Measurements from ENCODE around the gene HYI. TPM values are rescaled to one million over a fixed set of nuclear protein-coding genes. Genes with fewer than 3 reads are reported as not detected.
"Not testable (repeated sequence)": the region's sequence is repeated elsewhere in the genome, so short reads cannot be mapped to it uniquely, and the experiment has no call there.

The HYI gene
- total RNA-seq, 1 experiment from 2014 or later = 89.8 TPM

DNA sequence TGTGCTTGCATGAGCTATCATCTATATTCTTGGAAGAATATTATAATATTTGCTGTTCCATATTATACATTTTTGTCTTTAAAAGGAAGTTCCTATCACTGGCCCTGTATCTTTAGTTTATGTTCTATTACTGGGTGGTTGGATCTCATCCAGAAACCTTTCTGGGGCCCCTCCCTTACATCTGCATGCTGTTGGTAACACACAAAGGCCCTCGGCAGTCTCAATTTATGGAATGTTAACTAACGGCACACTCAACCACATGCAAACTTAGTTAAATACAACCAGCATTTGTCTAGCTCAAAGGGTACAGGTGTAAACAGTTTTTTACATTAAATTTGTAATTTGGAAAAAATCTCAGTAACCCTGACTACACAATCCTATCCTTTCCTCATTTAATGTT lies 9.7 kb upstream of the HYI start:
- Histone ChIP-seq H3K27ac (ENCODE audit: low read length) (no peak overlapping the region), H3K79me2 (ENCODE audit: low read length) (no peaks in the 10 kb centered on the region), H3K4me3 (ENCODE audit: low read length) (no peak overlapping the region), H3K9ac (ENCODE audit: low read length) (no peak overlapping the region), H3K36me3 (ENCODE audit: low read depth, low read length) (no peaks in the 10 kb centered on the region), H3F3A (ENCODE audit: low read length, unreplicated experiment) (no peaks in the 10 kb centered on the region), H3K9me3 (ENCODE audit: low read length) (no peaks in the 10 kb centered on the region), H3K9me2 (replicated peaks; ENCODE audit: low read length) (no peaks in the 10 kb centered on the region), H4K20me1 (ENCODE audit: low read length) (no peaks in the 10 kb centered on the region), H3K4me1 (ENCODE audit: insufficient read depth, low read length) (no peaks in the 10 kb centered on the region), H2AFZ (ENCODE audit: low read length) (no peak overlapping the region), H3K4me2 (ENCODE audit: low read length) (no peak overlapping the region), H3K27me3 (ENCODE audit: low read length) (no peaks in the 10 kb centered on the region)
- ATAC-seq = no peak
- POLR2A ChIA-PET (ENCODE audit: unreplicated experiment) = no interaction called here
- CTCF ChIA-PET = no interaction called here
- TF ChIP-seq EZH2phosphoT487 (IDR thresholded peaks at IDR 0.05; ENCODE audit: borderline replicate concordance, low read length) = no peak
- no peak for TF ChIP-seq EZH2 (IDR thresholded peaks at IDR 0.05; ENCODE audit: low read length, unreplicated experiment)
- TF ChIP-seq, protein P1, sequence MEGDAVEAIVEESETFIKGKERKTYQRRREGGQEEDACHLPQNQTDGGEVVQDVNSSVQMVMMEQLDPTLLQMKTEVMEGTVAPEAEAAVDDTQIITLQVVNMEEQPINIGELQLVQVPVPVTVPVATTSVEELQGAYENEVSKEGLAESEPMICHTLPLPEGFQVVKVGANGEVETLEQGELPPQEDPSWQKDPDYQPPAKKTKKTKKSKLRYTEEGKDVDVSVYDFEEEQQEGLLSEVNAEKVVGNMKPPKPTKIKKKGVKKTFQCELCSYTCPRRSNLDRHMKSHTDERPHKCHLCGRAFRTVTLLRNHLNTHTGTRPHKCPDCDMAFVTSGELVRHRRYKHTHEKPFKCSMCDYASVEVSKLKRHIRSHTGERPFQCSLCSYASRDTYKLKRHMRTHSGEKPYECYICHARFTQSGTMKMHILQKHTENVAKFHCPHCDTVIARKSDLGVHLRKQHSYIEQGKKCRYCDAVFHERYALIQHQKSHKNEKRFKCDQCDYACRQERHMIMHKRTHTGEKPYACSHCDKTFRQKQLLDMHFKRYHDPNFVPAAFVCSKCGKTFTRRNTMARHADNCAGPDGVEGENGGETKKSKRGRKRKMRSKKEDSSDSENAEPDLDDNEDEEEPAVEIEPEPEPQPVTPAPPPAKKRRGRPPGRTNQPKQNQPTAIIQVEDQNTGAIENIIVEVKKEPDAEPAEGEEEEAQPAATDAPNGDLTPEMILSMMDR (conservative IDR thresholded peaks at IDR 0.05; ENCODE audit: low read depth, low read length) = no peak
- intact Hi-C loops (cut with micrococcal nuclease) = no loop called here
- no peak for DNase-seq
- BruUV-seq (replicated peaks) = no TSS peak

DNA sequence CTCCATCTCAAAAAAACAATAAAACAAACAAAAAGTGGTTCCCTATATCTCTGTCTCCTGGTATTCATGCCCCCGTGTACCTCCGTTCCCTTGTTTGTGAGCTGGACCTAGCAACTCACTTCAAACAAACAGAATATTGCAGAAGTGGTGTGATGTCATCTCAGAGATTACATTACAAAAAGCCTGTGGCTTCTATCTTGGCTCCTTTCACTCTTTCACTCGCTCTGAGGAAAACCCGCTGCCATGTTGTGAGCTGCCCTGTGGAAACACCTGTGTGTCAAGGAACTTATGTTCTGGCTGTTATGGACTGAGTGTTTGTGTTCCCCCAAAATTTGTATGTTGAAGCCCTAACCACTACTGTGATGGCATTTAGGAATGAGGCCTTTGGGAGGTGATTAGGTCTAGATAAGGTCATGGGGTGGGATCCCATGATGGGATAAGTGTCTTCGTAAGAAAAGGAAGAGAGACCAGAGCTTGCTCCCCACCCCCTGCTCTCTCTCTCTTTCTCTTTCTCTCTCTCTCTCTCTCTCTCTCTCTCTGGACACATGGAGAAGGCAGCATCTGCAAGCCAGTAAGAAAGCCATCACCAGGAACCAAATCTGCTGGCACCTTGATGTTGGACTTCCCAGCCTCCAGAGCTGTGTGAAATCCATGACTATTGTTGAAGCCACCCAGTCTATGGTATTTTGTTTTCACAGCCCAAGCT lies 7.4 kb upstream of the HYI start:
- no peaks in the 10 kb centered on the region for H3K27me3 ChIP-seq (ENCODE audit: low read length)
- no TSS peak for BruUV-seq (replicated peaks)
- no peaks in the 10 kb centered on the region for H3K9me2 ChIP-seq (replicated peaks; ENCODE audit: low read length)
- H3K9me3 ChIP-seq (ENCODE audit: low read length) = no peaks in the 10 kb centered on the region
- CTCF ChIA-PET = no interaction called here
- no peak overlapping the region for H2AFZ ChIP-seq (ENCODE audit: low read length)
- POLR2A ChIA-PET (ENCODE audit: unreplicated experiment) = no interaction called here
- no peak for TF ChIP-seq EZH2phosphoT487 (IDR thresholded peaks at IDR 0.05; ENCODE audit: borderline replicate concordance, low read length)
- ATAC-seq (no peak), DNase-seq (no peak)
- H3K36me3 ChIP-seq (ENCODE audit: low read depth, low read length) = no peaks in the 10 kb centered on the region
- H3K4me2 ChIP-seq (ENCODE audit: low read length) = no peak overlapping the region
- no peak overlapping the region for H3K9ac ChIP-seq (ENCODE audit: low read length)
- no peak overlapping the region for H3K27ac ChIP-seq (ENCODE audit: low read length)
- no peaks in the 10 kb centered on the region for H3K79me2 ChIP-seq (ENCODE audit: low read length)
- H3F3A ChIP-seq (ENCODE audit: low read length, unreplicated experiment) = no peaks in the 10 kb centered on the region
- H4K20me1 ChIP-seq (ENCODE audit: low read length) = no peaks in the 10 kb centered on the region
- no peak overlapping the region for H3K4me3 ChIP-seq (ENCODE audit: low read length)
- H3K4me1 ChIP-seq (ENCODE audit: insufficient read depth, low read length) = no peaks in the 10 kb centered on the region
- intact Hi-C loops (cut with micrococcal nuclease) = no loop called here

DNA sequence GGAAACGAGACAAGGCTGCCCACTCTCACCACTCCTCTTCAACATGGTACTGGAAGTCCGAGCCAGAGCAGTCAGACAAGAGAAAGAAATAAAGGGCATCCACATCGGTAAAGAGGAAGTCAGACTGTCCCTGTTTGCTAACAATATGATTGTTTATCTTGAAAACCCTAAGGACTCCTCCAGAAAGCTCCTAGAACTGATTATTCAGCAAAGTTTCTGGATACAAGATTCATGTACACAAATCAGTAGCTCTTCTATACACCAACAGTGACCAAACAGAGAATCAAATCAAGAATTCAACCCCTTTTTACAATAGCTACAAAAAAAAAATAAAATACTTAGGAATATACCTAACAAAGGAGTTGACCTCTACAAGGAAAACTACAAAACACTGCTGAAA lies 4.6 kb upstream of the HYI start:
- H3K9ac ChIP-seq (ENCODE audit: low read length); H4K20me1 ChIP-seq (ENCODE audit: low read length); H3K27me3 ChIP-seq (ENCODE audit: low read length); H3F3A ChIP-seq (ENCODE audit: low read length, unreplicated experiment); intact Hi-C loops (cut with micrococcal nuclease); H3K9me2 ChIP-seq (replicated peaks; ENCODE audit: low read length); H3K9me3 ChIP-seq (ENCODE audit: low read length); BruUV-seq (replicated peaks); H3K36me3 ChIP-seq (ENCODE audit: low read depth, low read length); H3K4me3 ChIP-seq (ENCODE audit: low read length); ATAC-seq; POLR2A ChIA-PET (ENCODE audit: unreplicated experiment); H2AFZ ChIP-seq (ENCODE audit: low read length); DNase-seq; H3K4me2 ChIP-seq (ENCODE audit: low read length); H3K27ac ChIP-seq (ENCODE audit: low read length); H3K79me2 ChIP-seq (ENCODE audit: low read length): not testable (repeated sequence)
- peaks cover 16% of the 10 kb centered on the region for H3K4me1 ChIP-seq (ENCODE audit: insufficient read depth, low read length)
- CTCF ChIA-PET = interaction anchor here (0.6 kb wide), 1 partner anchor 20 kb away, joined by 3 read pairs; no protein-coding TSS in a partner anchor
